GM11168 (cell line): ENCODE measurements around the gene DTNB.

Source experiments
- in situ Hi-C: fragments of 300-500 bp; cut with MboI; formaldehyde crosslinking; loops from one replicate; pipeline ENCODE4 v1.12.0; 2022; ENCODE audit warnings: low sequenced_read_pairs; ENCODE audit not compliant: unreplicated experiment

DTNB gene

DNA sequence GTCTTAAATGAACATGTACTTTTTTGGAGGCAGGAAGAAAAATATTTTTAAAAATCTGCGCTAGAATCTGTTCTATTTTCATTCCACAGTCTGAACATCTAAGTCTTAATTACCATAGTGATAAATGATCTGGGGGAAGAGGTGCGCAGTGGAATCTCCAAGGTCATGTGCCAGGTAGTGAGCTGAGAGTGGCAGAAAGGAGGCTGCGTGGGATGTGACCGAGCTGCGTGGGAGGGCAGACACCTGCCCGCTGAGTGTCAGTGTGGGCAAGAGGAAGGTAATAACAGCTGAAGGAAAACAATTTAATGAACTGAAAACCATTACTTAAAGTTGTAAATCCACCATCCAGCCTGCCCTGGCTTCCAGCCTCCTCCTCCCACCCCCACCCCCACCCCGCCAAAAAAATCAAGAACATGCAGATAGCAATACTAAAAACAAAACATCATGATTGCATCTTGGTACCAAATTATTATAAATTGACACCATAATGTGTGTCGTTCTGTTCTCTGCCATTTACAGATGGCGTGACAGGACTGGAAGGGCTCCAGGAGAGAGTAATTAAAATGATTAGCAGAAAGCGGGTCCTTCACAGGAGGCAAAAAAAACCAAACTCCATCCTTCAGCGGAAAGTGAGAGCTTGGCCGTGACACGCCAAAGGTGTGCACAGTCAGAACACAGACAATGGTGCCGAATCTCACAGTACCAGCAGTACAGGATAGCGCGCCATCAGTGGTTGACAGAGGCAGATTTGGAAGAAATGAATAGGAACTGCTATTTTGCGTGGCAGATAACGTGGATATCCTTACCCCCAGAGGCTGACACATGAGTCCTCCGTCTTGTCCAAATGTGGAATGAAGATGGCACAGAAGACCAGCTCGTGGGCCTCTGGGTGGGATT lies 11.4 kb upstream of the DTNB start:
- in situ Hi-C loops = no loop called here

DNA sequence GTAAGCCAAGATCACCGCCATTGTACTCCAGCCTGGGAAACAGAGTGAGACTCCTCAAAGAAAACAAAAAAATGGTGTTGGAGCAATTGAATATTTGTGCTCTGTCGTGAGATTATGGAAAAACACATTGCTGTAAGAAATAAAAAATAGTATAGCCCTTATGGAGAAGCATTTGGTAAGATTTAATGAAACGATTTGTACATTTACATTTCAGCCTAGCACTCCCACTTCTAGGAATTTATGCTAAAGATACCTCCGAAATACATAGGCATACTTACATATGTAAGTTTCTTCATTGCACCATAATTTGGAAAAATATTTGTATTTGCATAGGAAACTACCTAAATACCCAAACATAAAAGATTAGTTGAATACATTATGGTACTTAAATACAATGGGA lies 8.7 kb upstream of the DTNB start:
- in situ Hi-C loops = no loop called here

DNA sequence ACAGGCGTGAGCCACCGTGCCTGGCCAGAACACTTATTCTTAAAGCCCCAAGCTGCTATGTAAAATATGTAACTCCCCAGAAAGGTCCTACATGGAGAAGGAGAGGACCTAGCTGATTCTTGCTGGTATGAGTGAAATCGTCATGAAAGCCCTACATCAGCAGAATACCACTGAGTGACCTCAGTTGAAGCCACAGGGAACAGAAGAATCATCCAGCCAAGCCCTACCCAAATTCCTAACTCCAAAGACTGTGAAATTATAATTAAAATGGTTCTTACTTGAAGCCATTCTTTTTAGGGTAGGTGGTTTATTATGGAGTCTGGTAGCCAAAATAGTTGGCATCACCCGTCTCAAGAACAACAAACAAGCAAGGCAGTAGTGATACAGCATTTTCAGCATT lies 4.5 kb upstream of the DTNB start:
- in situ Hi-C loops = no loop called here

DNA sequence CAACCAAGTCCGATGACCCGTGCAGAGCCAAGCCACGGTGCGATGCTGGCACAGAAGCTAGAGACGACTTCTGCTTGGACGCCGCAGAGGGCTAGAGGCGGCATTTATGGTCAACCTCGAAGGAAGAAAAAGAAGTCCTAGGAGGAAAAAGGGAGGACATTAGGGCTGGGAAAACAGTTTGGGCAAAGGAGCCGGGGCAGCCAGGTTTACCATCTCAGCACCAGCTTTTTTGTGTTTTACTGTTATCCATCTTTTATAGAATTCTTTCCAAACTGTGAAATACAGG lies 643 bp upstream of the DTNB start:
- in situ Hi-C loops = no loop called here

DNA sequence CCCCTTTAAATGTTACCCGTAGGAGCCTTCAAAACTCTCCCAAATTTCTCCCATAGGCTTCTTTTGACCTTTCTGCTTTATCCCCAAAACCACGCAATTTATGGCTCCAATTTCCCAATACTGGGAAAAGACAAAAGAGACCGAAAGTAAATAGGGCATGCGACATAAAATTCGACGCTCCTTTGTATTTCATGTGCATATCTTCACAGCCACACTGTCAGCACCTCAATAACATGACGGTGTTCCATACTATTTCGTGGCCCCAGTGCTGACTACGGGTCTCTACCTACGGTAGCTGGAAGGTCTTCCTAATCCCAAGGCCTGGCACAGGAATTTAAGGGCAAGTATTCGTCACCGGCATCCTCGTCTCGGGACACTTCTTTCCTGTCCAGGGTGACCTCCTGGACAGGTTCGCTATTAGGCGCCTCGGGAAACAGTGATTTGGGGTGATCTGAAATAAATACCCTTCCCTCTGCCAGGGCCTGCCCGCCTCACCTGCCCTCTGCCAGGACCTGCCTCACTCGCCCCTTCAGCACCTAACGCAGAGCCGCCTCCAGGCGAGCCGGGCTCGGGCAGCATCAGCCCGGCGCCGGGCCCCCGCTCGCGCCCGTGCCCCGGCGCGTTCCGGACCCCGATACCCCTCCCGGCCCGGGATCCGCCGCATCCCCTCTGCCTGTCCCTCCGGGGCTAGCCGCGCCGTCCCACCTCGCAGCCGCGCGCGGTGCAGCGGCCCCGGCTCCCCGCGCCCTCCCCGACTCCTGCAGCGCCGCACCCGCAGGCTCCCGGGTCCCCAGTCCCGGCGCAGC lies 680 bp downstream of the DTNB start:
- in situ Hi-C loops = no loop called here

DNA sequence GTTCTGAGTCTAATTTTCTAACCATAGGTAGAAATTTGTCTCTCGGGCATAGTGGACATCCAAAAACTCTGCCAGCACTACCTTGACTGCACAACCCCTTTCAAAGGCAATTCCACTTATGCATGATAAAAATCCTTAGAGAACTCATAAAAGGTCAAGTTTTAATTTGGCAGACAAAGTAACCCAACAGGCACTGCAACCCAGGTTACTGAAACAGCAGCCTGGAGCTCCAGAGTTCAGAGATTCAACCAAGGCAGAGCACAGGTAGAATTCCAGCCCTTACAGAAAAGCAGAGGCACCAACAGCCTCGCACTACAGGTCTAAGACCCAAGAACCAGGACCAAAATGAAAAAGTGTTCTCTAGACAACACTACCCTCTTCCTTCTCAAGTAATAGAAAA lies 1.8 kb downstream of the DTNB start:
- in situ Hi-C loops = no loop called here

DNA sequence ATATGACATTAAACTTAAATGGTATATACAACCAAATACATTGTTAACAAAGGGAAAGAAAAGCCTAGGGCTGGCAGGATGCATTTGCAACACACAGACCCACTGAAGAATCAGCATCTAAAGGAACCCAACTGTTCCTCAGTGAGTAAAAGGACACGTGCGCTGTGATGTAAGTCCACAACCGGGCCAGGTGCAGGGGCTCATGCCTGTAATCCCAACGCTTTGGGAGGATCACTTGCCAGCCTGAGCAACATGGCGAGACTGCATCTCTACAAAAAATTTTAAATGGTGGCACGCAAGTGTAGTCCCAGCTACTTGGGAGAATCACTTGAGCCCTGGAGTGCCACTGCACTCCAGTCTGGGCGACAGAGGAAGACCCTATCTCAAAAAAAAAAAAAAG lies 3.9 kb downstream of the DTNB start:
- in situ Hi-C loops = loop anchor here (10.0 kb wide), 1 partner anchor 55 kb away; no protein-coding TSS in a partner anchor

DNA sequence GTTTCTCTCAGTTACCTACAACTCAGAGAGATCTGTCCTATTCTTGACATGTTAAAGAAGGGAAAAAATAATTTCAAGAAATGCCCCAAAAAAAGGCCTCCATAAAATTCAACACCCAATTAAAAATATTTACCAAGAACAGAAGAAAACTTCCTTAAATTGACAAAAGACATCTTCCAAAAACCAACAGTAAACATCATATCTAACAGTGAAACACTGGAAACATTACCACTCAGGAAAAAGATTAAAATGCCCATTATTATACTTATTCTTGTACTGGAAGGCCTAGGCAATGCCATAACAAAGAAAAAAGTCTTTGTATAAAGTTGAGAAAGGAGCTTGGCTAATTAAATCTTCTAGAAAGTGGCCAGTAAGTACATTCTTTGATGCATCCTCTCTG lies 7.2 kb downstream of the DTNB start:
- in situ Hi-C loops = loop anchor here (10.0 kb wide), 1 partner anchor 51 kb away; no protein-coding TSS in a partner anchor

DNA sequence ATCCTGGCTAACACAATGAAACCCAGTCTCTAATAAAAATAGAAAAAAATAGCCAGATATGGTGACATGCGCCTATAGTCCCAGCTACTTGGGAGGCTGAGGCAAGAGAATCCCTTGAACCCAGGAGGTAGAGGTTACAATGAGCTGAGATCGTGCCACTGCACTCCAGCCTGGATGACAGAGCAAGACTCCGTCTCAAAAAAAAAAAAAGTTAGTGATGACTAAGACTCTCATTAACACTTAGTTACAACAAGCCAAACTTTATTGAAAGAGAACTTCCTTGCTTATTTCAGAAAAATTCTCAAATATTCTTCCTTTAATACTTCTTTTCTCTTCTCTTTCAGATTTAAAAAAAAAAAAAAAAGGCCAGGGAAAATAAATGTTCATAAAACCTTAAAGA lies 7.9 kb downstream of the DTNB start:
- in situ Hi-C loops = loop anchor here (10.0 kb wide), 1 partner anchor 51 kb away; no protein-coding TSS in a partner anchor

DNA sequence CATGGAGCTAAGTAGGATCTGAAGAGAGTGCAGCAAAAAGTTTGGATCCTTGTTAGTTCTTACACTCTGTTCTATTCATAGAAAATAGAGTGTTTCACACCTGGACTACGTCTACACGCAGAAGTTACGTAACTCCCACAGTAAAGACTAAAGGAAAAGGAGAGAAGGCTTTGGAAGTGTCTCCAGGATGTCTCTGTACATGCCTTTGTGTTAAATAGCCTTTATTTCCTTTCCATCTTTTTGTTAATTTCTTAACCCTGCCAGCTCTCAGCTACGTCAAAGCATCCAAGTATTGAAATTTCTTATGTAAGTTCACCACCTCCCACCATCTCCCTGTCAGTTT lies 8.4 kb downstream of the DTNB start:
- in situ Hi-C loops = loop anchor here (10.0 kb wide), 1 partner anchor 50 kb away; no protein-coding TSS in a partner anchor

DNA sequence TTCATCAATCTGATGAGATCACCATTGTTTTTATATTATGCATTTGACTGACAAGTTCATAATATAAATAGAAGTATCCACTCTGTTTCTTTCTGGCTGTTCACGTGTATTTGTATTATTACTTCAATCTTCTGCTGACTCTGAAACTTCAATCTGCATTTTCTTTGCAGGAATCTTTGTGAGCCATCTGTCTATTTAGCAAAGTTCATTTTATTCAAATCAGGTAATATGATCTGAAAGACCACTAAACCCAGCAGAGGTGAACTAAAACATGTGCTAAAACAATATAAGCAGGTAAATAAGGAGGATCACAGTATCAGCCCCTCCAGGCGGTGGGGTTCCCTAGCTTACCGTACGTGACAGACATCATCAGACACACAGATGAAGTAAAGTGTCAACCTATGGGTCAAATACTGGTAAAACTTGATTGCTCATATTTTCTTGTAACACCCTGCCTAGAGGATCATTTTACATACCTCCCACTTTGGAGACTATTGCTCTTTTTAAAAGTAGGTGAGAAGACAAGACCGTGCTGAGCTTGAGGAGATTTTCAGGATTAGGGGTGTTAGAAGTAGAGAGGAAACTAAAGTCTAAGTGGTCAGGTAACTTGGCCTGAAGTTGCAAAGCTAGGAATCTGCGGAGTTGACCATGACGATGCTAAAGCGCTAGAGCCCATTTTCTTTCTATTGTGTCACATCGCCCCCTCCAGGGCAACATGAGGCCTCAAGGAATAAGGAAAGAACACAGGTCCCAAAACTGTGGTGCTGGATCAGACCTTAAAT lies 9.0 kb downstream of the DTNB start:
- in situ Hi-C loops = loop anchor here (10.0 kb wide), 1 partner anchor 50 kb away; no protein-coding TSS in a partner anchor

DNA sequence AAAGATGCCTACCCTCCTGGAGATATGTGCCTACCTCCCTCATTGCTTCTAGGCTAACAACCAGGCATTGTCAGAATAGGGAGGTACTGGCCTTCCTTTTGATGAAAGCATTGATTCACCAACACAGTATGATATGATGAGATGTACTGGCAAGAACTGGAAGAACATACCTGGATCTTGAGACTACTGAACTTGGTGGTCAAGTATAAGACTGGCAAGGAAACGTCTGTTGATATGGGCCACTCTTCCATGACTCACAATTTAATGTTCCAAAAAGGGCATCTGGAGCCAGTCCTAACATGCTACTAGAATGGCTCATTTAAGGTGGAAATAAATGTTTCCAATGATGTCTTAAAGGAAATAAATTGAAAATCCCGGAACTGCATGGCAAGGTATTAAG lies 18.1 kb downstream of the DTNB start:
- in situ Hi-C loops = no loop called here

DNA sequence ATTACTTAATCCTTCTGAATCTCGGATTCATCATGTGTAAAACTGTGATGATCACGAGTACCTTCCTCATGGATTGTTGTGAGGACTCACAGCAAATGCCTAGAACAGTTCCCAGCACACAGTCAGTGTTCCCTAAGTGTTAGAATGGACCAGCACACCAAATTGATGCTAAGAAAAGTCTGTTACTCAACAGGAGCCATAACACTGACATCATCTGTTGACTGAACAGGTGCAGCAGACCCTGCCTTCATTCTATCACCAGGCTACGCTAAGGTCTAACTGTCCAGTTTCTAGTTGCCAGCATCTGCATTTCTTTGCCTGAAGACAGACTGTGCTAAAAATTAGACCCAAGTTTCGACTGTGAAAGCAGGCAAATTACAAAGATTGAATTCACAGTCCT lies 18.6 kb downstream of the DTNB start:
- in situ Hi-C loops = no loop called here

DNA sequence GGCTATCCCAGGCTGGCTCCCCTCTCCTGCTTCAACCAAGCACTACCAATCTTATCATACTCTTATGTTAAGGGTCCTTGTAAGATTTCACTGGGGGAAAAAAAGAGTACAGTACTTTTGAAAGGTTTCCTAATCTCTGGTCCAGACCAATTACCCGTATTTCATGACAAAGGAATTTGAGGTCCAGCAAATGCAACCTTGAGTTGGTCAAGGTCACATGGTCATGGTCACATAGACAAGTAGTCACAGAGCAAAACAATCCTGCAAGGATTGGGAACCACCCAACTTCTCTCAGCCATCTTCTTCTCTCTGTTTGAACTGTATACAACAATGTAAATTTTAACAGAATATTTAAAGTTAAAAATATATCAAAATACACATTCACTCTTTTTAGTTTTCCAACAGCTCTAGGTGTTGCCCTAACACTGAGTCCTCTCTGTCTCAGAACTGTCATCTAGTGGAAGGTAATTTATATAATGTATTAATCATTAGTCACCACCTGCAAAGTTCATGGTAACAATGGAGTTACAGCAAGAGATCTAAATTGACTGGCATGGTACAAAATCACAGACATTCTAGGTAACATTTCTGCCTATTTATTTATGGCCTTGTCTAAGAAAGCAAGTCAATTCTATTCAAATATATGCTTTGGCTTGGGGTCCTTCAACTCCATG lies 21.5 kb downstream of the DTNB start:
- in situ Hi-C loops = no loop called here

DNA sequence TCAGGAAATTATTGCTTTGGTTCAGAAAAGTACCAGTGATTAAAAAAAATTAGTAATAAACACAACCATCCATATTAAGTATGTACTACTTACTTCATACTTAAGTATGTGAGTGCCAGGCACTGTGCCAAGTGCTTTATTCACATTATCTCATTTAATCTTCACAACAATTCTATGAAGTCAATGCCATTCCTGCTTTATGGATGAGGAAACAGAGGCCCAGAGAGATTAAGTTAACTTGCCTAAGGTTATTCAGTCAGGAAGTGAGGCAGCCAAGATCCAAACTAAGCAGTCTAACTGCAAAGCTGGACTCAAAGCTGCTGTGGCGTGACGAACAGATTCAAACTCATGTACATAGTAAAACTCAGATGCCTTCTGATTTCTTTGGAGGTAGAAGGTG lies 22.3 kb downstream of the DTNB start:
- in situ Hi-C loops = no loop called here

DNA sequence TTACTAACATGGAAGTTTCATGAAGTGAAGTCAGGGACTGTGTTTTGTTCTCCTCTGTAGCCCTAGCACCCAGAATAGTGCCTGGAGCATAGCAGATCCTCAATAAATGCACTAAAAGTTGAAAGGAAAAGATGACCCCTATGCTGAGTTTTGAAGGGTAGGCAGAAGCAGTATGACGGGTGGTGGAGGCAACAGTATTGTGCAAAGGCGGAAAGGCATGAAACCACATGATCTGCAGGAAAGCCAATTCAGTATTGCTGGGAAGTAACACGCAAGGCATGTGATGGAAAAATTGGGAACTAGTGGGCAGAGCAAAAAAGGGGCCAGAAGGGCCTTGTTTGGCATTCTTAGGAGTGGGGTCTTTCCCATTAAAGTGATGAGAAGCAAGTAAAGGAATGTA lies 23.1 kb downstream of the DTNB start:
- in situ Hi-C loops = no loop called here

DNA sequence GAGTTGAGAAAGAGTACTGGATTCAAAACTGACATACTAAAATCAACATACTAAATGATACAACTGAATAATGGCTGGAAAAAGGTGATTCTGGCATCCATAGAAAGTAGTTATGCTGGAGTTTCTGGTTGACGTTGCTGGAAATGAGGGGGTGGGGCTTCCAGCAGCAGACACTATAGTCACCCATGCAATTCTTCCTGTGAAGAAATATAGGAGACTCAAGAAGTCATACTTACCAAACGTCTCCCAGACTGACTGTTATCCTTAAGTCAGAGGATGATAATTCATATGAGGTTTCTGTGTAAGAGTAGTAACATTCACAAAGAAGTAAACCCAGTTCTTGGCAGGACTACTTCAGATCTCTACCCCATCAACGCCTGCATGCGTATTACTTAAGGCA lies 23.6 kb downstream of the DTNB start:
- in situ Hi-C loops = no loop called here

DNA sequence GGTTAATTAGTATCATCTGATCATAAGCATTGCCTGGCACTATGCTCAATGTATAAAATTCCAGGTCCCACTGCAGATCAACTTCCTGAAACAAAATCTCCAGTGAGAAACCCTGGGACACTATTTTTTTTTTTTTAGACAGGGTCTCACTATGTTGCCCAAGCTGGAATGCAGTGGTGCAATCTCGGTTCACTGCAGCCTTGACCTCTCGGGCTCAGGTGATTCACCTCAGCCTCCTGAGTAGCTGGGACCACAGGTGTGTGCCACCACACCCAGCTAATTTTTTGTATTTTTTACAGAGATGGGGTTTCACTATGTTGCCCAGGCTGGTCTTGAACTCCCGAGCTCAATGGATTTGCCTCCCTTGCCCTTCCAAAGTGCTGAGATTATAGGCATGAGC lies 31.1 kb downstream of the DTNB start:
- in situ Hi-C loops = no loop called here

DNA sequence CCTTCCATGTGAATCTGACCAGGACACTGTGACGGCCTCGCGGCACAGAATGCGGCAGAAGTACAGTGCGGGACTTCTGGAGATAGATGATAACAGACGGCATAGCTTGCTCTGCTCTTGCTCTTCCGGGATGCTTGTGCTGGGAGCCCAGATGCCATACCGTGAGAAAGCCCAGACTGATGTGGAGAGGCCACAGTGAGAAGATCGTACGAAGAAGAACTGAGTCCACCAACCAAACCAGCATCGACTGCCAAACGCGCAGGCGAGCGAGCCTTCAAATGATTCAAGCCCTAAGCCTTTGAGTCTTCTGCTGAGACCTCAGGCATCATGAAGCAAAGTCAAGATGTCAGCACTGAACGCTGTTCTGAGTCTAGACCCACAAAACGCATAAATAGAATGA lies 33.7 kb downstream of the DTNB start:
- in situ Hi-C loops = no loop called here

DNA sequence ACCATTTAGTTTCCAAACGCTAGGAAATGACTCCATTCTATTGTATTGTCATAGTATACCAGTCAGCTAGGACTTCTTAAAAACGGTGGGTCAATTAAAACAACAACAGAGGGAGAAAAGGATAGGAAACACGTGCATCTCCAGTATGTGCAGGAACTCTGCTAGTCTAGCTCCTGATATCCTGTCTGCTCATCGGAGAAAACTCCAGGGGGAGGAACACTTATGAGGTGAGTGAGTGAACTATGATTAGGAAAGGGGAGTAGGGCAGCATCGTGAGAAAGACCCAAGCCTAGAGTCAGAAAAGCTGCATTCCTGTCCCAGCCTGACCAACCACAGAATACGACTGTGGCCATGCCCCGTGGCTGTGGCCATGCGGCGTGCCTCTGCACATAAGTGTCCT lies 34.2 kb downstream of the DTNB start:
- in situ Hi-C loops = no loop called here
